ENCODE data around the gene HOXD10.

The HOXD10 gene

GRCh38 chr2:176082824-176083751 lies 33.5 kb upstream of the HOXD10 start:
- DNase-seq (ENCODE audit: low read depth in 2 of 2) = no peak

- DNase-seq (ENCODE audit: low read depth in 2 of 2) = no peak
Measured at GRCh38 chr2:176083796-176084261, 32.7 kb upstream of the HOXD10 start, which contains the start of gene EVX2. TSS of gene EVX2 (minus strand) at chr2:176083962. CDS start at chr2:176083776, 186 bp downstream.

GRCh38 chr2:176084611-176085119 lies 31.9 kb upstream of the HOXD10 start:
- no peak for DNase-seq (ENCODE audit: low read depth in 2 of 2)

- DNase-seq (ENCODE audit: low read depth in 2 of 2) = no peak
Measured at GRCh38 chr2:176085120-176085788, 31.3 kb upstream of the HOXD10 start.

GRCh38 chr2:176085861-176086771 lies 30.5 kb upstream of the HOXD10 start:
- DNase-seq (ENCODE audit: low read depth in 2 of 2) = no peak

- DNase-seq (ENCODE audit: low read depth in 2 of 2) = no peak
Measured at GRCh38 chr2:176087330-176088047, 29.1 kb upstream of the HOXD10 start.

- no peak for DNase-seq (ENCODE audit: low read depth in 2 of 2)
Measured at GRCh38 chr2:176088048-176088936, 28.3 kb upstream of the HOXD10 start.

GRCh38 chr2:176088937-176089842 lies 27.4 kb upstream of the HOXD10 start:
- DNase-seq (ENCODE audit: low read depth in 2 of 2) = no peak

- no peak for DNase-seq (ENCODE audit: low read depth in 2 of 2)
Measured at GRCh38 chr2:176089843-176090395, 26.7 kb upstream of the HOXD10 start.

- no peak for DNase-seq (ENCODE audit: low read depth in 2 of 2)
Measured at GRCh38 chr2:176090862-176091261, 25.7 kb upstream of the HOXD10 start.

GRCh38 chr2:176091329-176092258 lies 25.0 kb upstream of the HOXD10 start:
- DNase-seq (ENCODE audit: low read depth in 2 of 2) = no peak

- no peak for DNase-seq (ENCODE audit: low read depth in 2 of 2)
Measured at GRCh38 chr2:176092270-176093144, 24.1 kb upstream of the HOXD10 start, which contains the start of gene HOXD13. TSS of gene HOXD13 (plus strand) at chr2:176092721. CDS start at chr2:176092891, 170 bp downstream.

- no peak for DNase-seq (ENCODE audit: low read depth in 2 of 2)
Measured at GRCh38 chr2:176093145-176093897, 23.3 kb upstream of the HOXD10 start.

- DNase-seq (ENCODE audit: low read depth in 2 of 2) = no peak
Measured at GRCh38 chr2:176093898-176094249, 22.7 kb upstream of the HOXD10 start.

- no peak for DNase-seq (ENCODE audit: low read depth in 2 of 2)
Measured at GRCh38 chr2:176094349-176094748, 22.2 kb upstream of the HOXD10 start.

Data from stimulated activated CD4-positive, alpha-beta T cell treated with anti-CD3 and anti-CD28 coated beads, Interleukin-1b, Interleukin-23, amount 100 ng/mL, for 1 hour (primary cell).